Measurements from ENCODE around the gene CNPY1.

The CNPY1 gene

GRCh38 chr7:155464183-155464582 is 82.2 kb downstream of the CNPY1 start:
- no peak for DNase-seq (ENCODE audit: low read depth, low spot score)
- ChIA-PET CTCF (no interaction called here), POLR2A (no interaction called here)
- TF ChIP-seq CTCF (IDR thresholded peaks at IDR 0.05; ENCODE audit: insufficient read depth, low read length, missing control alignments), result no peak
- no peak overlapping the region for H3K4me3 ChIP-seq (ENCODE audit: low read depth, low read length)

DNA sequence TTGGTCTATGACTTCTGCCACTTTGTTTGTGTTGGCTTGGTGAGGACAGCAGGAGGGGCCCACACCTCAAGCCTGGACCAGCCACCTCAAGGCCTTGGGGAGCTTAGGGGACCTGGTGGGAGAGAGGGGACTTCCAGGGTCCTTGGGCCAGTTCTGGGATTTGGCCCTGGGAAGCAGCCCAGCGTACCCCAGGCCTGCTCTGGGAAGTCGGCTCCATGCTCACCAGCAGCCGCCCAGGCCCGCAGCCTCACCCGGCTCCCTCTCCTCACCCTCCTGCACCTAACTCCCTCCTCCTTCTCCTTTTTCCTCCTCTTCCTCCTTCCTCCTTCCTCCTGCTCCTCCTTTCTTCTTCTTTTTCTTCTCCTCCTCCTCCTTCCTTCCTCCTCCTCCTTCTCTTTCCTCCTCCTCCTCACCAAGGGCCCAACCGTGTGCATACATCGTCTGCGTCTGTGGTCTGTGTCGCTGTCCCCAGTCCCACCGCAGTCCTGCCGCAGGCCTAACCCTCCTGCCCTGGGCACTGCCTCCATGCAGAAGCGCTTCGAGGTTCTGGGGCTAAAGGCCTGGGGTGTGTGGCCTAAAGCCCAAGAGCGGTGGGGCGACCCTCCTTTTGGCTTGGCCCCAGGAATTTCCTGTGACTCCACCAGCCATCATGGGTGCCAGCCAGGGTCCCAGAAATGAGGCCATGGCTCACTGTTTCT is 83.1 kb downstream of the CNPY1 start:
- no peak for DNase-seq (ENCODE audit: low read depth, low spot score)
- POLR2A ChIA-PET, result no interaction called here
- no peak overlapping the region for H3K4me3 ChIP-seq (ENCODE audit: low read depth, low read length)
- TF ChIP-seq CTCF (IDR thresholded peaks at IDR 0.05; ENCODE audit: insufficient read depth, low read length, missing control alignments), result no peak
- CTCF ChIA-PET, result interaction anchor here (0.7 kb wide), 1 partner anchor 13 kb away, joined by 3 read pairs; no protein-coding TSS in a partner anchor

GRCh38 chr7:155462163-155462735 is 84.1 kb downstream of the CNPY1 start:
- POLR2A ChIA-PET, result no interaction called here
- TF ChIP-seq CTCF (IDR thresholded peaks at IDR 0.05; ENCODE audit: insufficient read depth, low read length, missing control alignments), result no peak
- no peak overlapping the region for H3K4me3 ChIP-seq (ENCODE audit: low read depth, low read length)
- CTCF ChIA-PET, result interaction anchor here (0.7 kb wide), 1 partner anchor 12 kb away, joined by 3 read pairs; no protein-coding TSS in a partner anchor
- no peak for DNase-seq (ENCODE audit: low read depth, low spot score)

DNA sequence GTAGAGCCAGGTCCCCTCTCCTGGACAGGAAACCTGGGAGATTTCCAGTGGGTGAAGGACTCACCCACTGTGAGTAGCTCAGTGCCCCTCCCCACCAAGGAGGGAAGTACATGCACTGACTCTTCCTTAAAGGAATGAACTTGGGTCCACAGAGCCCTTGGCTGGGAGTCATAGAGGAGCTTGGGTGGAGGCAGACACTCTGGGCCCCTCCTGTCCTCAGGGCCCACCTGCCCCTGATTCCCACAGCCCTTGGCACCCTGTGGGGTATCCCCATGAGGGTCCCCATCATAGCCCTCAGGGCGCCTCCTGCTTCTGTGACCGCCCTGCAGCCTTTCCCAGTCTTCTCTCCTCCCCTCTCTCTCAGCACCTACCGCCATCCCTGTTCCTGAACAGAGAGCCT is 84.7 kb downstream of the CNPY1 start:
- no peak overlapping the region for H3K4me3 ChIP-seq (ENCODE audit: low read depth, low read length)
- no peak for TF ChIP-seq CTCF (IDR thresholded peaks at IDR 0.05; ENCODE audit: insufficient read depth, low read length, missing control alignments)
- ChIA-PET POLR2A (no interaction called here), CTCF (no interaction called here)
- DNase-seq (ENCODE audit: low read depth, low spot score), result no peak

DNA sequence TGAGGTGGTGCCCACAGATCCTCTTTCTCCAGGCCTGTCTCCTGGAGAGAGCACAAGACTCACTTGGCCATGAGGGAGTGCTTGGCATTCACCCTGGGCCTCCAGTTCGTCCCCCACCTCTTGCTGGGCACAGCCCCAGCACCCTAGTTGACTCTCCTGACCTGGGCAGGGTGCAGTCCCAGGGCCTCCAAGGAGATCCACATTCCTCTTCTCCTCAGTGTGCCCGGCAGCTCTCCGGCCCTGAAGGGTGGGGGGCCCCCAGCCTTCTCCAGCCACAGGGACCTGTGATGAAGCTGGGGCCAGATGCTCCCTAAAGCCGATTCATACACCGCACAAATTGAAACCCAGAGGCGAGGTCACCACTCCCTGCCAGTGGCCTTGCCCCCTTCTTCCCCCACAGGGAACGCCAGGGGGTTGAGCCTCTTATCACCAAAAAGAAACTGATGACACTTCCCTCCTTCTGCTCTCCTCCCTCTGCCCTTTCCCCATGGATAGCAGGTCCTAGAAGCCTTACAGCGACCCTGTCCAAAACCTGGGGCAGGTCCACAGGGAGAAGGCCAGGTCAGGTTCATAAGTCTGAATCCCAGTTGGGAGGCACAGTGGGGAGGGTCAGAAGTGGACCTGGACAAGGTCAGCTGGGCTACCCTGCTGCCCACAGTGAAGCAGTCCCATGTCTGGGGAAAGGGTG is 85.3 kb downstream of the CNPY1 start:
- POLR2A ChIA-PET, result no interaction called here

More for the DNA sequence above, 85.3 kb downstream of the CNPY1 start:
- CTCF ChIA-PET, result no interaction called here
- no peak for DNase-seq (ENCODE audit: low read depth, low spot score)
- no peak overlapping the region for H3K4me3 ChIP-seq (ENCODE audit: low read depth, low read length)
- no peak for TF ChIP-seq CTCF (IDR thresholded peaks at IDR 0.05; ENCODE audit: insufficient read depth, low read length, missing control alignments)
